Measurements from ENCODE around the gene NUDT5.

The NUDT5 gene

DNA sequence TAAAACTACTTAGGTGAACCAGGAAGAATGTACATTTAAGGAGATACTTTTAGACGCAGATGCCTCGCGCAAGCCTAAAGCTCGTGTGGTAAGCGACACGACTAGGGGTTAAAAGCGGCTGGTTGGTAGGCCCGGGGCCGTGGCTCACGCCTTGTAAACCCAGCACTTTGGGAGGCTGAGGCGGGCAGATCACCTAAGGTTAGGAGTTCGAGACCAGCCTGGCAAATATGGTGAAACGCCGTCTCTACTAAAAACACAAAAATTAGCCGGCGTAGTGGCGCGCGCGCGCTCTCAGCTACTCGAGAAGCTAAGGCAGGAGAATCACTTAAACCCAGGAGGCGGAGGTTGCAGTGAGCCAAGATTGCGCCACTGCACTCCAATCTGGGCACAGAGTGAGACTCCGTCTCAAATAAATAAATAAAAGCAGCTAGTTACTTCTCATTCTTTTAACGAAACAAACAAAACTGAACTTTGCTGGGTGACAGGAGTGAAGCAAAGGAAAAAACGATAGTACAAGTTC is 879 bp downstream of the NUDT5 start:
- peaks cover 43 to 59% of the 10 kb centered on the region in 2 experiments for H3K4me1 ChIP-seq (ENCODE audit: control insufficient read depth in 1 of 2, insufficient read depth in 1 of 2, low read depth in 1 of 2, low read length in 1 of 2)
- H3K36me3 ChIP-seq: no peaks in the 10 kb centered on the region
- peak overlapping the region; percentile 95 for H3K27ac ChIP-seq
- TF ChIP-seq CTCF (IDR thresholded peaks at IDR 0.05): no peak
- H3K27me3 ChIP-seq: no peaks in the 10 kb centered on the region
- no peaks in the 10 kb centered on the region for H3K9me3 ChIP-seq
- H3K4me3 ChIP-seq (ENCODE audit: low read depth in 1 of 2, low read length in 1 of 2): peak overlapping the region; percentile 87 to 90

DNA sequence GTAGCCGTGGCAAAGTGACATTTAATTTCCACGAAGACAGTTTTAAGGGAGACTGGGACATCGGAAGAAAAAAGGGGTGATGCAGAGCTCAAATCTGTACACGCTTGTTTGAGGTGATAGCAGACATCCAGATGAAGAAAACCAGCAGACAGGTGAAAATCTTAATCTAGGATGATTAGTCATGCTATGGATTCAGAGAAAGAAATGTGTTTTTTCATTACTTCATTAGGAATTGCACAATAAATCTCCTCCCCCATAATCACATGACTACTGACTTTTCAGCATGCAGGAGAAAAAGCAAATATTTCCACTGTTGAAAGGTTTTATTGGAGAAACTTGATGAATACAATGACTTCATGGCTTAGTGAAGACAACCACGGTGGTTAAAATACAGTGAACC is 2.5 kb downstream of the NUDT5 start:
- Histone ChIP-seq H3K4me3 (ENCODE audit: low read depth in 1 of 2, low read length in 1 of 2) (no peak overlapping the region), H3K4me1 (ENCODE audit: control insufficient read depth in 1 of 2, insufficient read depth in 1 of 2, low read depth in 1 of 2, low read length in 1 of 2) (peaks cover 29 to 45% of the 10 kb centered on the region in 2 experiments), H3K9me3 (no peaks in the 10 kb centered on the region), H3K27ac (no peak overlapping the region), H3K36me3 (no peaks in the 10 kb centered on the region), H3K27me3 (no peaks in the 10 kb centered on the region)
- no peak for TF ChIP-seq CTCF (IDR thresholded peaks at IDR 0.05)

DNA sequence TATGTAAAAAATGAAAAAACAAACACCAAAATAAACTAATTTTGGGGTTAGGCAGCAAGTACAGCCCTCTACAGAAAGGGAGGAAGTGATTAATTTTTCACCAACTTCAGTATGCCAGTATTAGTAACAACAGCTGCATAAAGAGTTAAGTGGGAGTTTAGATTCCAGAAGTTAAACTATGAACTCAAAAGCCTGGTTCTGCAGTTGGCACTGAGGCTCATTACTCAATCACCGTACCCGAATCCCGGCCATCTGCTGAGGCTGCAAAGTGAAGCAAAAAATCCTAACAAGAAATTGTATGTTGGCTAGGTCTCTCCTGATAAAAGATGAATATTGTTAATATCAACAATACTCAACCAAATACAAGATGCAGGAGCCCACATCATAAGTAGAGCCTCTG is 4.0 kb downstream of the NUDT5 start:
- peaks cover 15 to 30% of the 10 kb centered on the region in 2 experiments for H3K4me1 ChIP-seq (ENCODE audit: control insufficient read depth in 1 of 2, insufficient read depth in 1 of 2, low read depth in 1 of 2, low read length in 1 of 2)
- H3K27ac ChIP-seq: no peak overlapping the region
- no peaks in the 10 kb centered on the region for H3K9me3 ChIP-seq
- TF ChIP-seq CTCF (IDR thresholded peaks at IDR 0.05): no peak
- H3K27me3 ChIP-seq: no peaks in the 10 kb centered on the region
- no peaks in the 10 kb centered on the region for H3K36me3 ChIP-seq
- H3K4me3 ChIP-seq (ENCODE audit: low read depth in 1 of 2, low read length in 1 of 2): no peak overlapping the region

GRCh38 chr10:12189426-12189825 is 6.3 kb downstream of the NUDT5 start:
- Histone ChIP-seq H3K36me3 (peaks cover 12% of the 10 kb centered on the region), H3K4me3 (ENCODE audit: low read depth in 1 of 2, low read length in 1 of 2) (no peak overlapping the region), H3K9me3 (no peaks in the 10 kb centered on the region), H3K27ac (no peak overlapping the region), H3K27me3 (no peaks in the 10 kb centered on the region), H3K4me1 (ENCODE audit: control insufficient read depth in 1 of 2, insufficient read depth in 1 of 2, low read depth in 1 of 2, low read length in 1 of 2) (peaks cover 6 to 16% of the 10 kb centered on the region in 2 experiments)
- TF ChIP-seq CTCF (IDR thresholded peaks at IDR 0.05): no peak

GRCh38 chr10:12188656-12189055 is 7.0 kb downstream of the NUDT5 start:
- Histone ChIP-seq H3K27ac (no peak overlapping the region), H3K36me3 (peaks cover 17% of the 10 kb centered on the region), H3K27me3 (no peaks in the 10 kb centered on the region), H3K4me1 (ENCODE audit: control insufficient read depth in 1 of 2, insufficient read depth in 1 of 2, low read depth in 1 of 2, low read length in 1 of 2) (peaks cover 0 to 10% of the 10 kb centered on the region in 2 experiments), H3K4me3 (ENCODE audit: low read depth in 1 of 2, low read length in 1 of 2) (no peak overlapping the region), H3K9me3 (no peaks in the 10 kb centered on the region)
- no peak for TF ChIP-seq CTCF (IDR thresholded peaks at IDR 0.05)

Measured in neutrophil (primary cell).